Measurements from ENCODE around the gene MRPL57.
"Not testable (repeated sequence)": the region's sequence is repeated elsewhere in the genome, so short reads cannot be mapped to it uniquely, and the experiment has no call there.

MRPL57 gene

DNA sequence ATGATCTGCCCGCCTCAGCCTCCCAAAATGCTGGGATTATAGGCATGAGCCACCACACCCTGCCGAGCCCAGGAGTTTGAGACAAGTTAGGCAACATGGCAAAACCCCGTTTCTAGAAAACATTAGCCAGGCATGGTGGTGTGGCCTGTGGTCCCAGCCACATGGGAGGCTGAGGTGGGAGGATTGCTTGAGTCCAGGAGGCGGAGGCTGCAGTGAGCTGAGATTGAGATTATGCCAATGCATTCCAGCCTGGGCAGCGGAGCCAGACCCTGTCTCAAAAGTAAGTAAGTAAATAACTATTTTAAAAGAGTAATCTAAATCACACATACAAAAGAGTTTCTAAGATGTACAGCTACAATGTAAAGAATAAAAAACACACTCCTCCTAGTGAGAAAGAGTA is 42.0 kb upstream of the MRPL57 start:
- Histone ChIP-seq H3K27me3 (ENCODE audit: insufficient read depth, low read length, poor library complexity) (peaks cover 17% of the 10 kb centered on the region), H3K36me3 (ENCODE audit: insufficient read depth, low read length) (no peaks in the 10 kb centered on the region), H3K27ac (ENCODE audit: low read length) (no peak overlapping the region), H3K9me3 (ENCODE audit: insufficient read depth, low read length, severe bottlenecking) (no peaks in the 10 kb centered on the region), H3K9ac (ENCODE audit: low read depth, low read length) (no peak overlapping the region), H3K79me2 (ENCODE audit: insufficient read depth, low read length) (0 out of 2 replicates have a peak, but pooled peaks cover under 1% of the 10 kb centered on the region), H3K4me1 (ENCODE audit: insufficient read depth, low read length) (peaks cover 7% of the 10 kb centered on the region), H4K20me1 (ENCODE audit: insufficient read depth, low read length) (no peaks in the 10 kb centered on the region), H2AFZ (ENCODE audit: low read depth, low read length) (no peak overlapping the region), H3K4me3 (ENCODE audit: low read depth in 1 of 2, low read length in 2 of 2) (no peak overlapping the region), H3K4me2 (ENCODE audit: insufficient read depth, low read length) (no peak overlapping the region)
- no peak for ATAC-seq (ENCODE audit: insufficient read depth, low read depth)
- no peak for TF ChIP-seq EZH2 (IDR thresholded peaks at IDR 0.05; ENCODE audit: borderline replicate concordance, low read depth, low read length, severe bottlenecking)
- TF ChIP-seq, protein P1, sequence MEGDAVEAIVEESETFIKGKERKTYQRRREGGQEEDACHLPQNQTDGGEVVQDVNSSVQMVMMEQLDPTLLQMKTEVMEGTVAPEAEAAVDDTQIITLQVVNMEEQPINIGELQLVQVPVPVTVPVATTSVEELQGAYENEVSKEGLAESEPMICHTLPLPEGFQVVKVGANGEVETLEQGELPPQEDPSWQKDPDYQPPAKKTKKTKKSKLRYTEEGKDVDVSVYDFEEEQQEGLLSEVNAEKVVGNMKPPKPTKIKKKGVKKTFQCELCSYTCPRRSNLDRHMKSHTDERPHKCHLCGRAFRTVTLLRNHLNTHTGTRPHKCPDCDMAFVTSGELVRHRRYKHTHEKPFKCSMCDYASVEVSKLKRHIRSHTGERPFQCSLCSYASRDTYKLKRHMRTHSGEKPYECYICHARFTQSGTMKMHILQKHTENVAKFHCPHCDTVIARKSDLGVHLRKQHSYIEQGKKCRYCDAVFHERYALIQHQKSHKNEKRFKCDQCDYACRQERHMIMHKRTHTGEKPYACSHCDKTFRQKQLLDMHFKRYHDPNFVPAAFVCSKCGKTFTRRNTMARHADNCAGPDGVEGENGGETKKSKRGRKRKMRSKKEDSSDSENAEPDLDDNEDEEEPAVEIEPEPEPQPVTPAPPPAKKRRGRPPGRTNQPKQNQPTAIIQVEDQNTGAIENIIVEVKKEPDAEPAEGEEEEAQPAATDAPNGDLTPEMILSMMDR (IDR thresholded peaks at IDR 0.05; ENCODE audit: borderline replicate concordance, extremely low read depth, low read length, poor library complexity, severe bottlenecking), result no peak
- no peak for DNase-seq

DNA sequence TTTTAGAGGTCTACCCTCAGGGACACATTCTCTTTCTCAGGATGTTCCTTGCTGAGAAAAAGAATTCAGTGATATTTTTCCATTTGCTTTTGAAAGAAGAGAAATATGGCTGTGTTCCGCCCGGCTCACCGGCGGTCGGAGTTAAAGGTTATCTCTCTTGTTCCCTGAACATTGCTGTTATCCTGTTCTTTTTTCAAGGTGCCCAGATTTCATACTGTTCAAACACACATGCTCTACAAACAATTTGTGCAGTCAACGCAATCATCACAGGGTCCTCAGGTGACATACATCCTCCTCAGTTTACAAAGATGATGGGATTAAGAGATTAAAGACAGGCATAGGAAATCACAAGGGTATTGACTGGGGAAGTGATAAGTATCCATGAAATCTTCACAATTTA is 40.6 kb upstream of the MRPL57 start:
- Histone ChIP-seq H3K79me2 (ENCODE audit: insufficient read depth, low read length) (peaks cover 11% of the 10 kb centered on the region), H3K27me3 (ENCODE audit: insufficient read depth, low read length, poor library complexity) (peaks cover 17% of the 10 kb centered on the region), H3K4me1 (ENCODE audit: insufficient read depth, low read length) (peaks cover 10% of the 10 kb centered on the region)
- not testable (repeated sequence) for H3K9me3 ChIP-seq (ENCODE audit: insufficient read depth, low read length, severe bottlenecking); H2AFZ ChIP-seq (ENCODE audit: low read depth, low read length); H3K4me2 ChIP-seq (ENCODE audit: insufficient read depth, low read length); H4K20me1 ChIP-seq (ENCODE audit: insufficient read depth, low read length); H3K9ac ChIP-seq (ENCODE audit: low read depth, low read length); H3K36me3 ChIP-seq (ENCODE audit: insufficient read depth, low read length); H3K27ac ChIP-seq (ENCODE audit: low read length); DNase-seq; H3K4me3 ChIP-seq (ENCODE audit: low read depth in 1 of 2, low read length in 2 of 2); ATAC-seq (ENCODE audit: insufficient read depth, low read depth)

- H3K4me3 ChIP-seq (ENCODE audit: low read depth in 1 of 2, low read length in 2 of 2), result no peak overlapping the region
- peaks cover 27% of the 10 kb centered on the region for H3K4me1 ChIP-seq (ENCODE audit: insufficient read depth, low read length)
- H3K27ac ChIP-seq (ENCODE audit: low read length), result no peak overlapping the region
- no peak for TF ChIP-seq EZH2 (IDR thresholded peaks at IDR 0.05; ENCODE audit: borderline replicate concordance, low read depth, low read length, severe bottlenecking)
- TF ChIP-seq, protein P1 (IDR thresholded peaks at IDR 0.05; ENCODE audit: borderline replicate concordance, extremely low read depth, low read length, poor library complexity, severe bottlenecking), result no peak
- H3K4me2 ChIP-seq (ENCODE audit: insufficient read depth, low read length), result no peak overlapping the region
- peaks cover 18% of the 10 kb centered on the region for H4K20me1 ChIP-seq (ENCODE audit: insufficient read depth, low read length)
- peaks cover 30% of the 10 kb centered on the region for H3K79me2 ChIP-seq (ENCODE audit: insufficient read depth, low read length)
- no peak for ATAC-seq (ENCODE audit: insufficient read depth, low read depth)
- H3K9me3 ChIP-seq (ENCODE audit: insufficient read depth, low read length, severe bottlenecking), result no peaks in the 10 kb centered on the region
- DNase-seq, result no peak
- H3K36me3 ChIP-seq (ENCODE audit: insufficient read depth, low read length), result peaks cover 19% of the 10 kb centered on the region
- H2AFZ ChIP-seq (ENCODE audit: low read depth, low read length), result no peak overlapping the region
- no peak overlapping the region for H3K9ac ChIP-seq (ENCODE audit: low read depth, low read length)
- peaks cover 12% of the 10 kb centered on the region for H3K27me3 ChIP-seq (ENCODE audit: insufficient read depth, low read length, poor library complexity)
Observed at GRCh38 chr13:21137696-21138095, 38.8 kb upstream of the MRPL57 start.

DNA sequence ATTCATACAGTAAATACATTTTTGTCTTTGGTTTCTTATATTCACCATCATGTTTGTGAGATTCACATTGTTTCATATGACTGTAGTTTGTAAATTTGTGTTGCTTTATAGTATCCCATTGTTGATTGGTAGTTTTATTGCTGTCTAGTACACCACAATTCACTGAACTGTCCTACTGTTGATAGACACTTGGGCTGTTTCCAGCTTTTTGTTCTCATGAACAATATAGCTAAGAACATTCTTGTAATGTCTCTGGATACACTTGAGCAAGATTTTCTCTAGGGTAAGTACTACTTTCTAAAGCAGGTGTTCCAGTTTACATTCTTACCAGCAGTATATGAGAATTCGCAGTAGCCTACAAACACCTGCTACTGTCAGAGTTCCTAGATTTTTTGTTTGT is 37.9 kb upstream of the MRPL57 start:
- Histone ChIP-seq H3K9me3 (ENCODE audit: insufficient read depth, low read length, severe bottlenecking) (no peaks in the 10 kb centered on the region), H3K9ac (ENCODE audit: low read depth, low read length) (no peak overlapping the region), H3K79me2 (ENCODE audit: insufficient read depth, low read length) (peaks cover 39% of the 10 kb centered on the region), H3K4me2 (ENCODE audit: insufficient read depth, low read length) (no peak overlapping the region), H3K27me3 (ENCODE audit: insufficient read depth, low read length, poor library complexity) (peaks cover 5% of the 10 kb centered on the region), H3K36me3 (ENCODE audit: insufficient read depth, low read length) (peaks cover 28% of the 10 kb centered on the region), H3K27ac (ENCODE audit: low read length) (no peak overlapping the region), H4K20me1 (ENCODE audit: insufficient read depth, low read length) (peaks cover 26% of the 10 kb centered on the region), H2AFZ (ENCODE audit: low read depth, low read length) (no peak overlapping the region), H3K4me1 (ENCODE audit: insufficient read depth, low read length) (peaks cover 35% of the 10 kb centered on the region), H3K4me3 (ENCODE audit: low read depth in 1 of 2, low read length in 2 of 2) (no peak overlapping the region)
- ATAC-seq (ENCODE audit: insufficient read depth, low read depth), result no peak
- no peak for TF ChIP-seq EZH2 (IDR thresholded peaks at IDR 0.05; ENCODE audit: borderline replicate concordance, low read depth, low read length, severe bottlenecking)
- TF ChIP-seq, protein P1 (IDR thresholded peaks at IDR 0.05; ENCODE audit: borderline replicate concordance, extremely low read depth, low read length, poor library complexity, severe bottlenecking), result no peak
- DNase-seq, result no peak

All from DND-41 (cell line).